GM12874 (cell line): Measurements from ENCODE around the gene ADAM23.

Experiments
- TF ChIP-seq, protein P1 (sequence below): IDR thresholded peaks from 2 replicates; pipeline ENCODE4 v1.5.1; 2011; ENCODE audit warnings: low read depth, mild to moderate bottlenecking, control low read depth, low read length, moderate library complexity; ENCODE audit not compliant: insufficient read depth

Gene ADAM23

DNA sequence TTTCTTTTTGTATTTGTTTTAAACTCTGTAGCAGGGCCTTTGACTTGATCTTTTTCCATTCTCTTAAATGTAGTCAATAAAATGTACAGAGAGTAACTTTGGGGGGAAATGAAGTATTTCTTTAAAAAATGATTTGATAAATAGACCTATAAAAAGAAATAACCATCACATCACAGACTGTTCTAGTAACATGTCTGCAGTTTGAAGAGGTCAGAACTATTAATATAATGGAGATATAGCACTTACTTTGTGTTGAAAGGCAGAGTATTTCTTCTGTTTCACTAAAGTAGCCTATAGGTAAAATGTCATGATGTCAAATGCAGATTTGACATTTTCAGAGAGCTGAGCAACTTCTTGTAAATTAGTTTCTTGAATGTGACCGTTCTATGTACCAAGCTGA, 143.3 kb downstream of the ADAM23 start:
- TF ChIP-seq, protein P1, sequence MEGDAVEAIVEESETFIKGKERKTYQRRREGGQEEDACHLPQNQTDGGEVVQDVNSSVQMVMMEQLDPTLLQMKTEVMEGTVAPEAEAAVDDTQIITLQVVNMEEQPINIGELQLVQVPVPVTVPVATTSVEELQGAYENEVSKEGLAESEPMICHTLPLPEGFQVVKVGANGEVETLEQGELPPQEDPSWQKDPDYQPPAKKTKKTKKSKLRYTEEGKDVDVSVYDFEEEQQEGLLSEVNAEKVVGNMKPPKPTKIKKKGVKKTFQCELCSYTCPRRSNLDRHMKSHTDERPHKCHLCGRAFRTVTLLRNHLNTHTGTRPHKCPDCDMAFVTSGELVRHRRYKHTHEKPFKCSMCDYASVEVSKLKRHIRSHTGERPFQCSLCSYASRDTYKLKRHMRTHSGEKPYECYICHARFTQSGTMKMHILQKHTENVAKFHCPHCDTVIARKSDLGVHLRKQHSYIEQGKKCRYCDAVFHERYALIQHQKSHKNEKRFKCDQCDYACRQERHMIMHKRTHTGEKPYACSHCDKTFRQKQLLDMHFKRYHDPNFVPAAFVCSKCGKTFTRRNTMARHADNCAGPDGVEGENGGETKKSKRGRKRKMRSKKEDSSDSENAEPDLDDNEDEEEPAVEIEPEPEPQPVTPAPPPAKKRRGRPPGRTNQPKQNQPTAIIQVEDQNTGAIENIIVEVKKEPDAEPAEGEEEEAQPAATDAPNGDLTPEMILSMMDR: no peak

DNA sequence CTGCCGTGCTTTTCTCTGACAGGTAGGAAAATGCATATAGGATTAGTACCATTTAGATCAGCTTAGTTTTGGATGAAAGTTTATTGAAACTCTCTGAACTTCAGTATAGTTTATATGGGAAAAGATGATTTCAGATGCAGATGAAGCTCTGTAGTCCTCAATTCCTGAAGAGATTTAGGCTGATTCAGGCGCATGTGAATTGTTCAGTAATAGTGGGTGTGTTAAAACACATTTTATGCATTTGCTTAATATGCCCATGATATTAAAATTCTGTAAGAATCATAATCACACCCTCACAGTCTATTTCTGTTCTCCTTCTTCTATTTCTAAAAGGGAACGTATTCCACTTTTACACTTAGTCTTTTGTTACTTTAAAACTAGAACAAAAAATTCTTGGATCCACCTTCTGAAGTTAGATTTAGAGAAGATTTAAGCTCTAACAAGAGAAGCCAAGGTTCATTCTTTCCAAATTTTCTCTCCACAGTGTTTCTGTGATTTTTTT, 154.4 kb downstream of the ADAM23 start:
- TF ChIP-seq, protein P1: no peak

DNA sequence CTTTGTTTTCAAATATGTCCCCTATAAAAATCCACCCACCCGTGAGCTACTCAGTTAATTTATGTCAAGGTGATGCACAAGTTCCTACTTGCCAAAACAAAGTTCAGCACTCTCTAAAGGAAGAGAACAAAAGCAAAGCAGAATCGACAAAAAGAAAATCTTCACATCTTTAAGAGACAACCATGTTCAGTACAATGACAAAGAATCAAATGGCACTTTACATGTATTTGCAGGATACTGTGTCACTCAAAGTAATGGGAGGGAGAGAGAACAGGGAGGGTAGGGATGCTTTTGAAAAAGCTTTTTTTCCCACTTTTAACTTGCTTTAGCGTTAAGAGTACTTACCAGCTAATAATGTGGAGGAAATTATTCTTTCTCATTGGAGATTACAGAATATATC, 159.9 kb downstream of the ADAM23 start:
- TF ChIP-seq, protein P1: no peak

DNA sequence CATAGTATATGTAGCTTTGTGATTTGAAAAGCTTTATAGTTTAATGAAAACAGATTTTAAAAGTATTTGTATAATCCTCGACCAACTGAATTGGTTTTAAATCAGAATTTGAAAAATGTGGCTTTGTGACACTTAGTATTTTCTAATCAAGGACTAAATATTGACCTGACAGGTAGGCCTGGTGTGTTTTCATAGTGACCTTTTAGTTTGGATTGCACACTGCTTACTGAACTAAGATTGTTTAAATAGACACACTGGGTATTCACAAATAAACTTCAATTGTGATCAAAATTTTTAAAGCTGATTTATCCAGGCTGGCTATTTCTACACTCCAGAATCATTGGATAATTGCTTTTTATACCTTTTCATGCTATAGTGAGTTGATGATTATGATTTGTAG, 167.1 kb downstream of the ADAM23 start:
- TF ChIP-seq, protein P1: no peak

DNA sequence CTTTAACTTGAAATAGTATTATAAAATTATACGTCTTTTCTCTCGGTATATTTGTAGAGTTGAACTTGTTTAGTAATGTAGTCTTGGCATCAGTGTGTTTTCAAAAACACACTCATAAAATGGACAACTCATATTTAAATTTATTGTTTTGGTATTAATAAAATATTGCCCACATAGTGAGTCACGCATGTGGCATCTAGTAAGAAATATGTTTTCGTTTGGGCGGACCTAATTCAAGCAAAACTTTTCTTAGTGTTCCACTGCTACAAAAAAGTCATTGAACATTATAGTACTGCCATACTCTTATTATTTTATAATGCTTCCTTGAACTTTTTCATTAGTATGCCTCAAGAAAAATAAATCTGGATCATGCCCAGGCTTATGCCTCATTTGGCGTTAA, 167.9 kb downstream of the ADAM23 start:
- TF ChIP-seq, protein P1: no peak

DNA sequence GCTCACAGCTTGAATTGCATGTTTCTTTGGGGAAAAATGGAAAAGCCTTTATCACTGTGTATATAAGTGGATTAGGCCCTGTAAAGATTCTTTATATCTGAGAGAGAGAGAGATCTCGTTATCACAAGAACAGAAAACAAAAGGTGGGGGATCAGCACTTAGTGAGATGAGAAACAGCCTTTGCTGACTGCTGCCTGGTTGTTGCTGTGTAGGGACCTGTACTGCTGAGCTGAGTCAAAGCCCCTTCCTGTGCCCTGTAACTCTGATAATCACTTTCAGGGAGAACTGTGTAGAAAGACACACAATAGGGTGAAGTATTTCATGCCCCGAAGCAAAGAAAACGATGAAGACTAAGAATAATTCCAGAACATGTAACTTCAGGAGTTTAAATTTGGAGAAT, 168.4 kb downstream of the ADAM23 start:
- TF ChIP-seq, protein P1: no peak

DNA sequence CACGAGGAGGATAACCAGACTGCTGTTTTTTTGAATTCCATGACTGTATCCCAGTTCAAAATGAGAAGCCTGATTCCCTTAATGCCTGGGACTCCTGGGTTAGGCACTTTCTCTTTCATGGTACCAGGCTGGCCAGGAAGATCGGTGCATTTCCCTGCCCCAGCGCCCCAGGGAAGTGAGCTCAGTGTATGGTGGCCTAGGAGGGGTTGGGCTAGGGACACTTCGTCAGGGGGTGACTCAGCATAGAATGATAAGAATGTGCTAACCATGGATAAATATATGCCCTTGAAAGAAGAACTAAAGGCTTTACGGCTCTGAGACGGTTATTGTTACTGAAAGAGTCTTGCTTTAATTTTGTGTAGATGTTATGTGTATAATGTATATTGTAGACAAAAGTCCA, 171.5 kb downstream of the ADAM23 start:
- TF ChIP-seq, protein P1: no peak

DNA sequence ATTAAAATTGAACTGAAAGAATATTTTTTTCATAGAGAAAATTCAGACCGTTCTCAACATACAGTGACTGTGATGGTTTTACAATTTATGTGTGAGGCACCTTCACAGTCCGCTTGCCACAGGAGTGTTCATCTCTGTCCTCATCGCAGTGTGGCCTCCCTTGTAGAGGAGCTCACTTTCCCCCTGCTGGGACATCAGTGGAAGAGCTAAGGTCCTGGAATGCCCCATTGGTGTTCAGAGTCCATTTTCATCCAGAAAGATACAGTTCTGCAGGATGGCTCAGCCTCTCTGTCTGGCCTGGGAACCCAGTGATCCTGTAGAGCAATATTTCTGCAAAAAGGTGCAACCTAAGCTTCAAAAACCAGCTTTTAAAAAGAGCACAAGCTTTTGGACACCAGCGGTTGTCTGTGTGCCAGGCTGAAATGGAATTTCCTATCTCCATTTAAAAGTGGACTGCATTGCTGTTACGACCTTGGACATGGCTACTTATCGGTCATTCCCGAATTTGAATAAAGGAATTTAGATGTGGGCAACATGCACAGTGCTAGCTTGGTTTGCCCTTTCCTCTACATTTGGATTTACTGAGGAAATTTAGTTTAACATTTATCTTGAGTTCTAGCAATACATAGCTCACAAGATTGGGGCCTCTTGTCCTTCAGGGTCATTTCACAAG, 172.2 kb downstream of the ADAM23 start:
- TF ChIP-seq, protein P1: no peak
